ENCODE measurements around the gene KRT36. TPM values are rescaled to one million over a fixed set of nuclear protein-coding genes. Genes with fewer than 3 reads are reported as not detected.

KRT36 gene
- not detected for polyA plus RNA-seq (2012; ENCODE audit: insufficient read length, low read depth)

DNA sequence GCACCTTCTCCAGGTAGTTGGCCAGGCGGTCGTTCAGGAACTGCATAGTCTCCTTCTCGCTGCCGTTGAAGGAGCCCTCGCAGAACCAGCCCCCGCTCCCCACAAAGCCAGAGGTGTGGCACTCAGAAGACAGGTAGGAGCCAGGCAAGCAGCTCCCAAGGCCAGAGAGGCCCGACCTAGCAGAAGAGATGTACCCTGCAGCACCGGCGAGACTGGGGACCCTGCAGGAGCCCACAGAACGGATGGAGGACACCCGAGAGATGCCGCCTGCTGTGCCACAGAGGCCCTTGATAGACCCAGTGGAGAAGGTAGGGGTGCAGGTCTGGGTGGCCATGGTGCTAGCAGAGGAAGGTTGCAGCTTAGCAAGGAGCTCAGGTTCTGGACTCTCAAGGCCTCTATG, at the start of gene KRT36:
KRT36 (minus strand) TSS at position 380 of the 400 bp plus-strand sequence; CDS start at position 334, 46 bp downstream.
- no peak for TF ChIP-seq POLR2AphosphoS5 (IDR thresholded peaks at IDR 0.05; ENCODE audit: low read depth, low read length)
- TF ChIP-seq, protein P1, sequence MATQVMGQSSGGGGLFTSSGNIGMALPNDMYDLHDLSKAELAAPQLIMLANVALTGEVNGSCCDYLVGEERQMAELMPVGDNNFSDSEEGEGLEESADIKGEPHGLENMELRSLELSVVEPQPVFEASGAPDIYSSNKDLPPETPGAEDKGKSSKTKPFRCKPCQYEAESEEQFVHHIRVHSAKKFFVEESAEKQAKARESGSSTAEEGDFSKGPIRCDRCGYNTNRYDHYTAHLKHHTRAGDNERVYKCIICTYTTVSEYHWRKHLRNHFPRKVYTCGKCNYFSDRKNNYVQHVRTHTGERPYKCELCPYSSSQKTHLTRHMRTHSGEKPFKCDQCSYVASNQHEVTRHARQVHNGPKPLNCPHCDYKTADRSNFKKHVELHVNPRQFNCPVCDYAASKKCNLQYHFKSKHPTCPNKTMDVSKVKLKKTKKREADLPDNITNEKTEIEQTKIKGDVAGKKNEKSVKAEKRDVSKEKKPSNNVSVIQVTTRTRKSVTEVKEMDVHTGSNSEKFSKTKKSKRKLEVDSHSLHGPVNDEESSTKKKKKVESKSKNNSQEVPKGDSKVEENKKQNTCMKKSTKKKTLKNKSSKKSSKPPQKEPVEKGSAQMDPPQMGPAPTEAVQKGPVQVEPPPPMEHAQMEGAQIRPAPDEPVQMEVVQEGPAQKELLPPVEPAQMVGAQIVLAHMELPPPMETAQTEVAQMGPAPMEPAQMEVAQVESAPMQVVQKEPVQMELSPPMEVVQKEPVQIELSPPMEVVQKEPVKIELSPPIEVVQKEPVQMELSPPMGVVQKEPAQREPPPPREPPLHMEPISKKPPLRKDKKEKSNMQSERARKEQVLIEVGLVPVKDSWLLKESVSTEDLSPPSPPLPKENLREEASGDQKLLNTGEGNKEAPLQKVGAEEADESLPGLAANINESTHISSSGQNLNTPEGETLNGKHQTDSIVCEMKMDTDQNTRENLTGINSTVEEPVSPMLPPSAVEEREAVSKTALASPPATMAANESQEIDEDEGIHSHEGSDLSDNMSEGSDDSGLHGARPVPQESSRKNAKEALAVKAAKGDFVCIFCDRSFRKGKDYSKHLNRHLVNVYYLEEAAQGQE (IDR thresholded peaks at IDR 0.05; ENCODE audit: insufficient read depth in 1 of 2, low read depth in 2 of 2, low read length in 2 of 2): no peak
- TF ChIP-seq TAF1 (IDR thresholded peaks at IDR 0.05; ENCODE audit: borderline replicate concordance, insufficient read depth, low read length): no peak
- no peak for TF ChIP-seq FOXP2 (optimal IDR thresholded peaks at IDR 0.05; ENCODE audit: borderline replicate concordance, extremely low read depth, extremely low read length, insufficient read depth)
- no peak for TF ChIP-seq SIN3A (IDR thresholded peaks at IDR 0.05; ENCODE audit: borderline replicate concordance, insufficient read depth, low read length)

DNA sequence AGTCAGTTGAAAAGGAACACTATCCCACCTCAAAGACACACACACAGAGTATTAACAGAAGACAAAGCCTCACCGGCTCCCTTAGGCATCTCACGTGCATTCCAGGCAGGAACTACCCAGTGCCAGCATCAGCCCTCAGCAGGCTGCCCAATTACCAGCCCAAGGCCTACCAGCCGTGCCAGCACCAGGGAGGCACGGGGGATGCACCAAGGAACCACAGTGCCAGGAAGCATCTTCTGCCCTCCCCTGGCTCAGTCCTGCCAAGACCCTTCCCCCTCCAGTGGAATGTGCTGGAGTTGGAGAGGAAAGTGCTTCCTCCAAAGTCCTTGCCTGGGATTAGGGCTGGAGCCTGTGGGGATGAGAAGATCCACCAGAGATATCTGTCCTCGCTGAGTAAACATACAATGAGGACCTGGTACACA, 49.4 kb upstream of the KRT36 start:
- TF ChIP-seq SIN3A (IDR thresholded peaks at IDR 0.05; ENCODE audit: borderline replicate concordance, insufficient read depth, low read length) (no peak), TAF1 (IDR thresholded peaks at IDR 0.05; ENCODE audit: borderline replicate concordance, insufficient read depth, low read length) (no peak), FOXP2 (optimal IDR thresholded peaks at IDR 0.05; ENCODE audit: borderline replicate concordance, extremely low read depth, extremely low read length, insufficient read depth) (no peak), POLR2AphosphoS5 (IDR thresholded peaks at IDR 0.05; ENCODE audit: low read depth, low read length) (no peak)
- TF ChIP-seq, protein P1 (IDR thresholded peaks at IDR 0.05; ENCODE audit: insufficient read depth in 1 of 2, low read depth in 2 of 2, low read length in 2 of 2): no peak

DNA sequence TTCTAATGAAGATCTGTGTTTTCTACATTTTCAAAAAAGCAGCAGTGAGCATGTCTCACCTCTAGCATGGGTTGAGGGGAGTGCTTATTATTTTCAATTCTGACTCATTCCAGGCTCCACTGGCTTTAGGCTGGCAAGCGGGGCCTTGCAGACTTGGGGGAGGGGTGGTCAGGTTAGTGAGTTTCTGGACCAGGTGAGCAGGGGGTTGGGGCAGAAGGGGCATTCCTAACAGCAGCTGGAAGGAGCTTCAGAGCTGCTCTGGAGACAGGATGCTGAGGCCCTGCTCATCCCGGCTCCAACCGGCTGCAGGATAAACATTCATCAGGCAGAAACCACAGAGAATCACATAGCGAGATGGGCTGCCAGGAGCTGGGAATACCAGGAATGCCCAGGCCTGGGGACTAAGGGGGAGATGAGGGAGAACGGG, 48.9 kb upstream of the KRT36 start:
- TF ChIP-seq SIN3A (IDR thresholded peaks at IDR 0.05; ENCODE audit: borderline replicate concordance, insufficient read depth, low read length) (no peak), FOXP2 (optimal IDR thresholded peaks at IDR 0.05; ENCODE audit: borderline replicate concordance, extremely low read depth, extremely low read length, insufficient read depth) (no peak), POLR2AphosphoS5 (IDR thresholded peaks at IDR 0.05; ENCODE audit: low read depth, low read length) (no peak), TAF1 (IDR thresholded peaks at IDR 0.05; ENCODE audit: borderline replicate concordance, insufficient read depth, low read length) (no peak)
- TF ChIP-seq, protein P1 (IDR thresholded peaks at IDR 0.05; ENCODE audit: insufficient read depth in 1 of 2, low read depth in 2 of 2, low read length in 2 of 2): no peak

DNA sequence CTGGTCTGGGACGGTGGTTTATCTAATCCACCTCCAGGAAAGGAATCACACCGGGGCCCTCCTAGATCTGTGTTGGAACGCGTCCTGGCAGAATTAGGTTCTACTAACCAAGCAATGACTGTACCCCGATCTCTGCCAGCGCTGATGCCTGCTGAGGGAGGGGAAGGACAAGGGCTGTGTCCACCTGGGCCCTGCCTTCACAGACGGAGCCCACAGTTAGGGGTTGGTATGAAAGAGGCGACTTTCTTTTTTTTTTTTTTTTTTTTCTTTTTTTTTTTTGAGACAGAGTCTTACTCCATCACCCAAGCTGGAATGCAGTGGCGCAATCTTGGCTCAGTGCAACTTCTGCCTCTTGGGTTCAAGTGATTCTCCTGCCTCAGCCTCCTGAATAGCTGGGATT, 48.3 kb upstream of the KRT36 start:
- TF ChIP-seq FOXP2 (optimal IDR thresholded peaks at IDR 0.05; ENCODE audit: borderline replicate concordance, extremely low read depth, extremely low read length, insufficient read depth) (no peak), POLR2AphosphoS5 (IDR thresholded peaks at IDR 0.05; ENCODE audit: low read depth, low read length) (no peak), SIN3A (IDR thresholded peaks at IDR 0.05; ENCODE audit: borderline replicate concordance, insufficient read depth, low read length) (no peak), TAF1 (IDR thresholded peaks at IDR 0.05; ENCODE audit: borderline replicate concordance, insufficient read depth, low read length) (no peak)
- TF ChIP-seq, protein P1 (IDR thresholded peaks at IDR 0.05; ENCODE audit: insufficient read depth in 1 of 2, low read depth in 2 of 2, low read length in 2 of 2): no peak

DNA sequence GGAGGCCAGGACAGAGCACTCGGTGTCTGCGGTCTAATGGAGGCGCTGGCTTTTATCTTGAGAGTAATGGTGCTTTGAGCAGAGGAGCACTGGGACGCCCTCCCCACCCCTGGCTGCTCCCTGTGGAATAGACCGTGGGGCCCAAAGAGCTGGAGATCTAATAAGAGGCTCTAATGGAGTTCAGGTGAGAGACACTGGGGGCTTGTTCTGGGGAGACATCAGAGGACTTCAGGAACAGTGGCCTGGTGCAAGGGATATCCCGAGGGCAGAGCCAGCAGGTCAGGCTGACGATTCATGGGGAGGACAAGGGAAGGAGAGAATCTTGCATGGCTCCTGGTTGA, 47.9 kb upstream of the KRT36 start:
- TF ChIP-seq SIN3A (IDR thresholded peaks at IDR 0.05; ENCODE audit: borderline replicate concordance, insufficient read depth, low read length) (no peak), FOXP2 (optimal IDR thresholded peaks at IDR 0.05; ENCODE audit: borderline replicate concordance, extremely low read depth, extremely low read length, insufficient read depth) (no peak), POLR2AphosphoS5 (IDR thresholded peaks at IDR 0.05; ENCODE audit: low read depth, low read length) (no peak), TAF1 (IDR thresholded peaks at IDR 0.05; ENCODE audit: borderline replicate concordance, insufficient read depth, low read length) (no peak)
- TF ChIP-seq, protein P1 (IDR thresholded peaks at IDR 0.05; ENCODE audit: insufficient read depth in 1 of 2, low read depth in 2 of 2, low read length in 2 of 2): no peak

Data from PFSK-1 (cell line).